HCT116 (cell line): ENCODE measurements around the gene ANKRD30B. TPM values are rescaled to one million over a fixed set of nuclear protein-coding genes. Genes with fewer than 3 reads are reported as not detected.
"Not testable (repeated sequence)": the region's sequence is repeated elsewhere in the genome, so short reads cannot be mapped to it uniquely, and the experiment has no call there.

ENCODE experiments used
- ATAC-seq: fragments of 200-7000 bp; cut with Tn5 transposase; 2 replicates; pipeline ENCODE4 v1.9.1; 2020; ENCODE audit warnings: mild to moderate bottlenecking, moderate library complexity
- BruUV-seq: library from RNA; stranded (reverse); fragments of 400-500 nt; replicated peaks from 2 replicates; lab custom pipeline; 2021; lab: Mats Ljungman, UMichigan
- CTCF ChIA-PET: fragments of 300-600 bp; sonication (Branson Sonifier 250); formaldehyde crosslinking; loops from one replicate; lab custom pipeline; 2021; ENCODE audit warnings: antibody characterized with exemption; lab: Charles Lee
- POLR2A ChIA-PET: fragments of 300-600, 350-600 bp; sonication (Branson Sonifier 250); formaldehyde crosslinking; loops from one replicate; lab custom pipeline; 2021; ENCODE audit warnings: antibody characterized with exemption; lab: Charles Lee
- RAD21 ChIA-PET, 2 experiments: fragments of 300-600 bp; sonication (Branson Sonifier 250); formaldehyde crosslinking; loops; one replicate each; lab custom pipeline; 2023; ENCODE audit warnings: low total read pairs in 2 of 2; ENCODE audit not compliant: uncharacterized antibody in 2 of 2, unreplicated experiment in 2 of 2, low non-redundant PET in 1 of 2; lab: Charles Lee
- DNase-seq: peaks from one replicate; pipeline ENCODE4 v3.0.0-alpha.2; 2010; ENCODE audit warnings: low read depth, low spot score
- H2AFZ ChIP-seq: fragments of 200-600 bp; shearing (Covaris generic), sonication (generic); 2 replicates; pipeline ENCODE4 v1.6.1; 2017; ENCODE audit warnings: low read depth, mixed run types, mixed read lengths, antibody characterized with exemption, low read length; ENCODE audit not compliant: poor library complexity, severe bottlenecking
- H3K27ac ChIP-seq: 2 replicates; pipeline ENCODE4 v1.5.1; 2012; ENCODE audit warnings: low read depth, low read length
- H3K27me3 ChIP-seq: fragments of 200-600 bp; sonication (generic); 2 replicates; pipeline ENCODE4 v1.6.1; 2016; ENCODE audit warnings: mixed run types, low read length, mixed read lengths; ENCODE audit not compliant: insufficient read depth
- H3K36me3 ChIP-seq, 2 experiments: fragments of 200-500 bp in 1 of 2; fragments of 200-600 bp in 1 of 2; sonication (Bioruptor generic) in 1 of 2; sonication (generic) in 1 of 2; 2 replicates each; pipeline versions ENCODE4 v1.5.1 to v1.6.1; 2014 to 2016; ENCODE audit warnings: low read length in 2 of 2, inconsistent platforms in 1 of 2, mixed read lengths in 1 of 2, mixed run types in 1 of 2; ENCODE audit not compliant: insufficient read depth in 2 of 2, control insufficient read depth in 1 of 2
- H3K4me1 ChIP-seq, 2 experiments: fragments of 200-600 bp in 1 of 2; sonication (generic) in 1 of 2; 2 replicates each; pipeline versions ENCODE4 v1.5.1 to v1.6.1; 2012 to 2017; ENCODE audit warnings: low read length in 2 of 2, inconsistent platforms in 1 of 2, mild to moderate bottlenecking in 1 of 2, mixed read lengths in 1 of 2, mixed run types in 1 of 2, moderate library complexity in 1 of 2; ENCODE audit not compliant: insufficient read depth in 2 of 2, control insufficient read depth in 1 of 2
- H3K4me2 ChIP-seq: fragments of 200-600 bp; sonication (generic); 2 replicates; pipeline ENCODE4 v1.6.1; 2017; ENCODE audit warnings: mixed run types, low read length, mixed read lengths
- H3K4me3 ChIP-seq, 2 experiments: fragments of 200-600 bp in 1 of 2; sonication (generic) in 1 of 2; replicated peaks in 1 of 2; 2 replicates each; pipeline ENCODE4 v1.5.1; 2011 to 2016; ENCODE audit warnings: low read length in 2 of 2, control low read depth in 1 of 2, low read depth in 1 of 2, mild to moderate bottlenecking in 1 of 2, mixed read lengths in 1 of 2, mixed run types in 1 of 2
- H3K79me2 ChIP-seq: fragments of 200-600 bp; sonication (generic); 2 replicates; pipeline ENCODE4 v1.6.1; 2017; ENCODE audit warnings: mild to moderate bottlenecking, mixed run types, low read length, moderate library complexity, mixed read lengths; ENCODE audit not compliant: insufficient read depth
- H3K9ac ChIP-seq: fragments of 200-600 bp; sonication (generic); 2 replicates; pipeline ENCODE4 v1.6.1; 2016; ENCODE audit warnings: low read length, mixed read lengths
- H3K9me2 ChIP-seq: fragments of 200-600 bp; sonication (generic), shearing (Covaris generic); 2 replicates; pipeline ENCODE4 v1.6.1; 2017; ENCODE audit warnings: mixed run types, mild to moderate bottlenecking, moderate library complexity; ENCODE audit not compliant: insufficient read depth
- H3K9me3 ChIP-seq, 2 experiments: fragments of 200-500 bp in 1 of 2; fragments of 200-600 bp in 1 of 2; sonication (Bioruptor generic) in 1 of 2; sonication (generic) in 1 of 2; 2 replicates each; pipeline ENCODE4 v1.6.1; 2014 to 2017; ENCODE audit warnings: low read length in 2 of 2, mixed read lengths in 2 of 2, inconsistent platforms in 1 of 2, low read depth in 1 of 2, mild to moderate bottlenecking in 1 of 2, mixed run types in 1 of 2, moderate library complexity in 1 of 2; ENCODE audit not compliant: control insufficient read depth in 1 of 2, insufficient read depth in 1 of 2
- H4K20me1 ChIP-seq: fragments of 200-600 bp; sonication (generic), shearing (Covaris generic); 2 replicates; pipeline ENCODE4 v1.6.1; 2017; ENCODE audit warnings: mixed run types, mild to moderate bottlenecking, moderate library complexity; ENCODE audit not compliant: insufficient read depth
- intact Hi-C: fragments of 100-400 bp; cut with micrococcal nuclease; formaldehyde crosslinking; loops from 2 replicates; pipeline ENCODE4 v1.10.0; 2022
- total RNA-seq: library from RNA; stranded (reverse); gene quantifications from one replicate; pipeline ENCODE4 v1.2.1, GENCODE V29; 2021; ENCODE audit not compliant: unreplicated experiment

Gene ANKRD30B
- total RNA-seq, 1 experiment from 2014 or later: not detected

DNA sequence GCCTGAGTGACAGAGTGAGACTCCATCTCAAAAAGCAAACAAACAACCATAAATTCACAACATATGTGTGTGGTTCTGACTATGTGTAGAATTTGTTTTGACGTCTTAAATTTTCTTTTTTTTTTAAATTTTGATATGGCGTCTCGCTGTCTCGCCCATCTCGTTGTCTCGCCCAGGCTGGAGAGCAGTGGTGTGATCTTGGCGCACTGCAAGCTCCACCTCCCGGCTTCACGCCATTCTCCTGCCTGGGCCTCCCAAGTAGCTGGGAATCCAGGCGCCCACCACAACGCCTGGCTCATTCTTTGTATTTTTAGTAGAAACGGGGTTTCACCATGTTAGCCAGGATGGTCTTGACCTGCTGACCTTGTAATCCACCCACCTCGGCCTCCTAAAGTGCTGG is 63.1 kb downstream of the ANKRD30B start:
- H3K9me2 ChIP-seq, H3K79me2 ChIP-seq, H3K9me3 ChIP-seq, CTCF ChIA-PET, H3K36me3 ChIP-seq, H3K9ac ChIP-seq, intact Hi-C loops, H3K4me1 ChIP-seq, H3K4me3 ChIP-seq, RAD21 ChIA-PET, BruUV-seq, ATAC-seq, DNase-seq, H3K4me2 ChIP-seq, H3K27me3 ChIP-seq, POLR2A ChIA-PET, H4K20me1 ChIP-seq, H2AFZ ChIP-seq, H3K27ac ChIP-seq: not testable (repeated sequence)

DNA sequence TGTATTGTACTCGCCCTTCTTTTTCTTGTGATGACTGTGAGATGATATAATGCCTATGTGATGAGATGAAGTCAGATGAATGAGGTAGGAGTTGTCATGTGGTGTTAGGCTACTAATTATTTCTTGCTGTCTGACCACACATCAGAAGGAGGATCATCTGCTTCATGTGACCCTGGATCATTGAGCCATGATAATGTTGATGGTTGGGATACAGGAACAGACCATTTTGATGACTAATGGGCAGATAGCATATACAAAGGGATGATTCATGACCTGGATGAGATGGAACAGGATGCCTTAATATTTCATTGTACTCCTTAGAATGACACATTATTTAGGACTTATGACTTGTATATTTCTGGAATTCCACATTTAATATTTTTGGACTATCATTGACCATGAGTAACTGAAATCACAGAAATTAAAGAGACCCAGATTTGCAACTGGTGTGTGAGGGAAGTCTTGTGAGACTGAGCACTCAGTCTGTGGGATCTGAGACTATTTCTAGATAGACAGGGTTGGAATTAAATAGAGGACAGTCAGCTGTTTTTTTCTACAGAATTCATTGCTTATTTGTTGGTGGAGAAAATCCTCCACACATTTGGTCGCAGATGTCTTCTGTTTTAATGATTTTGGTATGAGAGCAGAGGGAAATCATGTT is 79.1 kb downstream of the ANKRD30B start:
- H3K36me3 ChIP-seq, H3K4me2 ChIP-seq, H3K79me2 ChIP-seq, ATAC-seq, H3K9ac ChIP-seq, H3K9me2 ChIP-seq, RAD21 ChIA-PET, H3K9me3 ChIP-seq, H3K27ac ChIP-seq, H3K27me3 ChIP-seq, H4K20me1 ChIP-seq, DNase-seq, intact Hi-C loops, H2AFZ ChIP-seq, H3K4me1 ChIP-seq, BruUV-seq, CTCF ChIA-PET, H3K4me3 ChIP-seq, POLR2A ChIA-PET: not testable (repeated sequence)

DNA sequence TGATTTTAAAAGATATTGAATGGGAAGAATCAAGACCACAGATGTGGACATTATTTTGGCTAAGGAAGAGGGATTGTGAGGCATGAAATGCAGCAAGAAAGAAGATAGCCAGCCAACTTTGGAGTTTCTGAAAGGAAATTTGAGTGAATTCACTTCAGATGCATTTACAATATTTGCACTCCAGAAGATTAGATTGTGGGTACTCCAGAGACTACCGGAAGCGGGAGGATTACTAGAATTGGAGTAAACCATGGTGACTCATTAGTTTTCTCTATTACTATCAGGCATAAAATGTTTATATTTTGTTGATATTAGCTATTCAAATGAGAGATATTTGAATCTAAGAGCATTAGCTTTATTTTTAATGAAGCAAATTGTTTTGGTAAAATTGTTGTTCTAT is 93.6 kb downstream of the ANKRD30B start:
- CTCF ChIA-PET, ATAC-seq: not testable (repeated sequence)

DNA sequence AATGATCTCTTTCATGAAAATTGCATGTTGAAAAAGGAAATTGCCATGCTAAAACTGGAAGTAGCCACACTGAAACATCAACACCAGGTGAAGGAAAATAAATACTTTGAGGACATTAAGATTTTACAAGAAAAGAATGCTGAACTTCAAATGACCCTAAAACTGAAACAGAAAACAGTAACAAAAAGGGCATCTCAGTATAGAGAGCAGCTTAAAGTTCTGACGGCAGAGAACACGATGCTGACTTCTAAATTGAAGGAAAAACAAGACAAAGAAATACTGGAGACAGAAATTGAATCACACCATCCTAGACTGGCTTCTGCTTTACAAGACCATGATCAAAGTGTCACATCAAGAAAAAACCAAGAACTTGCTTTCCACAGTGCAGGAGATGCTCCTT is 103.6 kb downstream of the ANKRD30B start:
- RAD21 ChIA-PET, H4K20me1 ChIP-seq, H3K9ac ChIP-seq, H3K4me2 ChIP-seq, H3K27me3 ChIP-seq, BruUV-seq, H3K9me3 ChIP-seq, H3K27ac ChIP-seq, ATAC-seq, H3K36me3 ChIP-seq, POLR2A ChIA-PET, H3K79me2 ChIP-seq, H3K4me3 ChIP-seq, intact Hi-C loops, H3K4me1 ChIP-seq, DNase-seq, H2AFZ ChIP-seq, CTCF ChIA-PET, H3K9me2 ChIP-seq: not testable (repeated sequence)

More for the DNA sequence above, 93.6 kb downstream of the ANKRD30B start:
- H3K27ac ChIP-seq, H3K4me2 ChIP-seq, H3K9me3 ChIP-seq, H3K79me2 ChIP-seq, H3K9ac ChIP-seq, H3K9me2 ChIP-seq, H3K4me1 ChIP-seq, intact Hi-C loops, RAD21 ChIA-PET, POLR2A ChIA-PET, H2AFZ ChIP-seq, H3K27me3 ChIP-seq, H4K20me1 ChIP-seq, H3K36me3 ChIP-seq, DNase-seq, H3K4me3 ChIP-seq, BruUV-seq: not testable (repeated sequence)
